Uterus (tissue), 4 donors: Measurements from ENCODE around the gene IGSF3. TPM values are rescaled to one million over a fixed set of nuclear protein-coding genes. Genes with fewer than 3 reads are reported as not detected.
"Not testable (repeated sequence)": the region's sequence is repeated elsewhere in the genome, so short reads cannot be mapped to it uniquely, and the experiment has no call there.

Experiments used
- DNase-seq, 2 donors: peaks; one replicate each; pipeline ENCODE4 v3.0.0-alpha.2; 2019 to 2020
- H3K27ac ChIP-seq, 2 donors: fragments of 200-600 bp; sonication (generic); 1 replicate in 1 of 2; 2 replicates in 1 of 2; pipeline ENCODE4 v1.5.1; 2016 to 2018
- H3K27me3 ChIP-seq, 2 donors: fragments of 200-600 bp; sonication (generic); one replicate each; pipeline ENCODE4 v1.5.1; 2018 to 2019; ENCODE audit warnings: control low read depth in 1 of 2
- H3K36me3 ChIP-seq, 2 donors: fragments of 200-600 bp; sonication (generic); one replicate each; pipeline ENCODE4 v1.5.1; 2019; ENCODE audit warnings: control low read depth in 1 of 2
- H3K4me1 ChIP-seq, 2 donors: fragments of 200-600 bp; sonication (generic); one replicate each; pipeline ENCODE4 v1.5.1; 2018 to 2019; ENCODE audit warnings: control low read depth in 1 of 2
- H3K4me3 ChIP-seq, 2 donors: fragments of 200-600 bp; sonication (generic); 1 replicate in 1 of 2; 2 replicates in 1 of 2; pipeline ENCODE4 v1.5.1; 2018 to 2019; ENCODE audit warnings: mild to moderate bottlenecking in 1 of 2
- H3K9me3 ChIP-seq, 2 donors: fragments of 200-600 bp; sonication (generic); one replicate each; pipeline ENCODE4 v1.5.1; 2019; ENCODE audit warnings: control low read depth in 1 of 2
- intact Hi-C: fragments of 100-400 bp; cut with DNase I; formaldehyde crosslinking; loops from one replicate; pipeline ENCODE4 v1.15.1; 2023; ENCODE audit warnings: low total_unique reads
- total RNA-seq, 4 donors: library from RNA; depleted of rRNA in 3 of 4; stranded (reverse); fragments of >200 nt in 3 of 4; gene quantifications; one replicate each; pipeline versions ENCODE4 v1.1.0 to v1.2.4, GENCODE V29; 2014 to 2023
- TF ChIP-seq, protein P1 (sequence below), 4 experiments: fragments of 200-600 bp in 2 of 4; fragments of 450-650 bp in 2 of 4; sonication (generic) in 2 of 4; IDR thresholded peaks; one replicate each; pipeline ENCODE4 v1.5.1; 2016 to 2019; ENCODE audit warnings: antibody characterized with exemption in 4 of 4, mild to moderate bottlenecking in 2 of 4, moderate library complexity in 1 of 4
- donor health status: DM: yes; HTN: yes; CAD: no.

The IGSF3 gene
- total RNA-seq, 4 donors from 2014 or later, result 3.8 to 35.6 (median 8.4) TPM

DNA sequence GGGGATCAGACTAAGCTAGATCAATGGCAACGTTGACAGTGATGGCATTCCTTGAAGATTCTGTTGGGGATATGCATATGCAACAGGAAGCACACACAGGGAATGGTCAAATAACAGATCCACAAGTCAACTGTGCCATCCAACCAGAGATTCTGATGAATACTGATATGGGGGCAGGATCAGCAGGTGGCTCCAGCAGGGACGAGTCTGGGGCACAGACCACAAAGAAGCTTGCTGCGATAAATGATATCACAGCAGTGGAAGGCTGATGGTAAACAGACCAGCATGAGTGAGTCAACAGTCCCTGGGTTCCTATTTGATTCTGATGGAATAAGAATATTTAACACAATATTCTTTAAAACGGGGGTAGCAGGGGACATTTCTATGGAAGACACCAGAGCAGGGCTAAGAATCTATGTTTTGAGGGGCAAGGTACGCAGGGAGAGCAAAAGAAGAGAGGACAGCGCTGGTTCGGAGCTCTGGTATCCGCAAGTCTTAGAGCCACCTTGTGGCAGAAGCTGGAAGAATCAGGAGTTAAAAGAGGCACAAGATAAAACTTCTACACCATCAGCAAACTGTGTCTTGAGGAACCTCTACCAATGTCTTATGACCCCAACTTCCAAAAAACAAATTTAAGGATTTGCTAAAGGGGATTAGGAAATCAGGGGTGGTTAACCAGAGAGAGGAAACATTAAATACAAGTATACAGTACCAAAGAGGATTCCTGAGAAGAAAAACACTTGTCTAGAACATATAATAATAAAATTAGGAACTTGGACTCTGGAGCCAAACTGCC, 71.4 kb downstream of the IGSF3 start:
- peak in 1 of 2 donors; percentile 48 for DNase-seq
- H3K27ac ChIP-seq, H3K36me3 ChIP-seq, H3K4me3 ChIP-seq, H3K9me3 ChIP-seq, H3K27me3 ChIP-seq, H3K4me1 ChIP-seq, intact Hi-C loops: not testable (repeated sequence)
- TF ChIP-seq, protein P1, sequence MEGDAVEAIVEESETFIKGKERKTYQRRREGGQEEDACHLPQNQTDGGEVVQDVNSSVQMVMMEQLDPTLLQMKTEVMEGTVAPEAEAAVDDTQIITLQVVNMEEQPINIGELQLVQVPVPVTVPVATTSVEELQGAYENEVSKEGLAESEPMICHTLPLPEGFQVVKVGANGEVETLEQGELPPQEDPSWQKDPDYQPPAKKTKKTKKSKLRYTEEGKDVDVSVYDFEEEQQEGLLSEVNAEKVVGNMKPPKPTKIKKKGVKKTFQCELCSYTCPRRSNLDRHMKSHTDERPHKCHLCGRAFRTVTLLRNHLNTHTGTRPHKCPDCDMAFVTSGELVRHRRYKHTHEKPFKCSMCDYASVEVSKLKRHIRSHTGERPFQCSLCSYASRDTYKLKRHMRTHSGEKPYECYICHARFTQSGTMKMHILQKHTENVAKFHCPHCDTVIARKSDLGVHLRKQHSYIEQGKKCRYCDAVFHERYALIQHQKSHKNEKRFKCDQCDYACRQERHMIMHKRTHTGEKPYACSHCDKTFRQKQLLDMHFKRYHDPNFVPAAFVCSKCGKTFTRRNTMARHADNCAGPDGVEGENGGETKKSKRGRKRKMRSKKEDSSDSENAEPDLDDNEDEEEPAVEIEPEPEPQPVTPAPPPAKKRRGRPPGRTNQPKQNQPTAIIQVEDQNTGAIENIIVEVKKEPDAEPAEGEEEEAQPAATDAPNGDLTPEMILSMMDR (IDR thresholded peaks at IDR 0.05), result peak in 3 of 4 experiments; percentile 30 to 56 (median 42)

GRCh38 chr1:116595065-116595840, 72.3 kb downstream of the IGSF3 start:
- H3K27ac ChIP-seq, intact Hi-C loops, H3K27me3 ChIP-seq, H3K4me1 ChIP-seq, H3K36me3 ChIP-seq, H3K9me3 ChIP-seq, DNase-seq, H3K4me3 ChIP-seq: not testable (repeated sequence)

GRCh38 chr1:116593977-116594376, 73.6 kb downstream of the IGSF3 start:
- H3K27ac ChIP-seq, H3K27me3 ChIP-seq, intact Hi-C loops, H3K36me3 ChIP-seq, H3K4me1 ChIP-seq, DNase-seq, H3K9me3 ChIP-seq, H3K4me3 ChIP-seq: not testable (repeated sequence)

DNA sequence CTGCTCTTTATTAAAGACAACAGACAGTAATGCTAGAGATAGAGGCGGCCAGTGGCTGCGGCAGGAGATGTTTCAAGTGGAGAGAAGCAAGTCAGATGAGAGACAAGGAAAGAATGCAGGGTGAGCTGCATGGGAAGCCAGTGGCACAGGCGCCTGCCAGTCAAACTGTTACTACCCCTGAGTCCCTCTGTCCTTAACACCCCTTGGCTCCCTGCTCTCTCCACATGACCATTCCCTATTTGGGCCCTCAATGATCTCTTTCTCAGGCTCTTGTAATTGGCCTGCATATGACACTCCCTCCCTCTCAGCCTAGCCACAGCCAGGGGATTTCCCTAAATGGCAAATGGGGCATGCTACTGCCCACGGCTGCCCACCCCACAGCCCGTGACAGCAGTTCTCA, 74.1 kb downstream of the IGSF3 start:
- H3K36me3 ChIP-seq, H3K4me1 ChIP-seq, H3K4me3 ChIP-seq, H3K27me3 ChIP-seq, DNase-seq, H3K27ac ChIP-seq, H3K9me3 ChIP-seq, intact Hi-C loops: not testable (repeated sequence)

DNA sequence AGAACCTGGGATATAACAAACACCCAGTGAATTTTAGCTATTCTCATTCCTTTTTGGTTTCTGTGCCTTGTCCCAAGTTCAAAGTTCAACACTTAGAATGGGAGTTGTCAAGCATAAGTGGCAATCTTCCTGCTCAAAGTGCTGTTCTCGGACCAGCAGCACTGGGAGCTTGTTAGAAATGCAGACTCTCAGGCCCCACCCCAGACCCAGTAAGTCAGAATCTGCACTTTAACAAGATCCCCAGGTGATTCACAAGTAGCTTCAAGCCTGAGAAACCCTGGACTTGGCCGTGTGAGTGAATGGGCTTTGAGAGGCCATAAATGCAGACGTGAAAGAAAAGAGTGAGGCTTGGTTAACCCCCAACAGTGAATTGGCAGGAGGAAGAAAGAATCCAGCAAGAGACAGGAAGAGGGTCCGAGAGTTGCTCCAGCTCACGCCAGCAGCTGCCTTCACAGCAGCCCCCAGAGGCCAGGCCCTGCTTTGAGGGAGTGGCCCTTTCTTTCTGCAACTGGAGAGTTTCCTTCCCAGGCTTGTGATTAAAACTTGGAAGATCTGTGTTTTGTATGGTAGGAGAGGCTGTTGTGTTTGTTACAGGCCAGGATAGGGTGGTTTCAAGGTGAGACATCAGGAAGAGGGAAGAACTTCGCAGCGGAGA, 75.5 kb downstream of the IGSF3 start:
- H3K27me3 ChIP-seq, DNase-seq, intact Hi-C loops, H3K36me3 ChIP-seq, H3K4me3 ChIP-seq, H3K27ac ChIP-seq, H3K9me3 ChIP-seq, H3K4me1 ChIP-seq: not testable (repeated sequence)

DNA sequence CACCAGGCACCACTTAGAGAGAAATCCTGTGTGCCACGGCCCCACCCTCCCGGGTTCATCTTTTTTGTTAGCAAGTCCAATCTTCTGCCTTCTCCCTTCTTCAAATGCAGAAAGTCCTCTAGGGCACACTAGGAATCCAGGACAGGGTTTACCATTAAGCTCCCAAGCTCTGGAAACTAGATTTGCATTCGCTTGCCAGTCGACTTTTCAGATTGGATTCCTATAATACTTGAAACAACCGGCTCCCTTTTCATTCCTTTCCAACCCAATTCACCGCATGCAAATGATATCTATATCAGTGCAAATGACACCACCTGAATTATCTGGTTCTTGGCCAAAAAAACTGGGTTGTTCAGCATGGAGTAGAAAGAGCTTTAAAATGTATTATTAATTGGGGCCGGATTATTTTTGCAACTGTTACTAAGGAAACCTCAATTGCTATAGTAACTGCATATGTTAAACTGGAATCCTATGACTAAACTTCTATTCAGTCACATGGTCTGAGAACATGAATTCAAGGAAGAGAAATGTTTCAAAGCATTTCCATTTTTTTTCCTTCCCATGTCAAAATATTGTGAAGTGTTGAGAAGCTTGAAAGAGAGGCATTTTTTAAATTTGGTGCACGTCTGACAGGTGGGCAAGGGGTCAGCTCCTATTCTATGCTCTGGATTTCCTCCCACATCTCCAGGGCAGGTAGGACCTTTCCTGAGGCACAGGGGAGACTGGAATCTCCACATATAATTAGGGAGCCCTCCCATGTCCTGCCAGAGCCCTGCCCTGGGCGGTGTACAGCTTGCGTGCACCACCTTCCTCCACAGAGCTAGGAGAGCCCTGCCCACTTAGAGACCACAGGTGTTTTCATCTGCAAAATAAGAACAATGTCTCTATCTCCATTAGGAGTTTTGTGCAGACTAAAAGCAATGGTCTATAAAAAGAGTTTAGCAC, 76.3 kb downstream of the IGSF3 start:
- intact Hi-C loops, H3K4me3 ChIP-seq, H3K9me3 ChIP-seq, H3K27me3 ChIP-seq, H3K27ac ChIP-seq, H3K4me1 ChIP-seq, H3K36me3 ChIP-seq, DNase-seq: not testable (repeated sequence)

GRCh38 chr1:116590359-116591005, 77.1 kb downstream of the IGSF3 start:
- H3K27ac ChIP-seq, H3K4me1 ChIP-seq, H3K36me3 ChIP-seq, intact Hi-C loops, H3K27me3 ChIP-seq, H3K9me3 ChIP-seq, H3K4me3 ChIP-seq, DNase-seq: not testable (repeated sequence)

DNA sequence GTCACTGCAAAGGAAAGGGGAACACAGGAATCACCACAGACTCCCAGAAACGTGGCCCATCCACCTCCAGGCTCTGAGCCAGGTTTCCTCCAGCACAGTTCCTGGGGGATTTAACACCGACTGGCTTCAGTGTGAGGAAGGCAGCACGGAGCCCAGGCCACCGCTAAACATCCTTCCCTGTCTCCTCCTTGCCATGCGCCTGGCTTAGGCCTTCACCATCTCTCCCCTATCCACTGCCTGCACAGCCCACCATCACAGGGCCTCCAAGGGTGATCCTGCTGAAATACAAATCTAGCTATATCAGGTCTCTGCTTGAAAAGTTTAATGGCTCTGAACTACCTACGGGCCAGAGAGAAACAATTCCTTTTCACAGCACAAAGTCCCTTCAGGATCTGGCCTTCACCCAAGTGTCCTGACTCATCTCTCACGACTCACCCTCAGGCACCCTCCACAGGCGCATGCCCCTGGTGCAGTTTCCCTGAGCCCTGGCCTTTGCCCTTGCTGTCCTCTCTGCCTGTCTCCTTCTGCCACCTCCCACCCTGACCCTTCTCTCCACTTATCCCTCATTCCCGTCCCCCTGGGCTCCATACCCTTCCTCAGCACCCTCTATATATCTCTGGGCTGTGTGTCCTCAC, 78.3 kb downstream of the IGSF3 start:
- H3K4me1 ChIP-seq, H3K36me3 ChIP-seq, H3K27me3 ChIP-seq, DNase-seq, H3K27ac ChIP-seq, H3K4me3 ChIP-seq, H3K9me3 ChIP-seq, intact Hi-C loops: not testable (repeated sequence)
